Heart left ventricle (tissue), 13 donors: Measurements from ENCODE around the gene KCNK15.

Source experiments
- CTCF ChIP-seq, 12 donors: fragments of 200-600 bp; sonication (generic) in 4 of 12; IDR thresholded peaks; one replicate each; pipeline versions ENCODE4 v1.5.0 to v1.8.0; 2018 to 2022; ENCODE audit warnings: antibody characterized with exemption in 12 of 12, mild to moderate bottlenecking in 5 of 12
- POLR2A ChIP-seq, 2 donors: fragments of 450-650 bp; IDR thresholded peaks; one replicate each; pipeline ENCODE4 v1.6.1; 2017; ENCODE audit warnings: antibody characterized with exemption in 2 of 2, mild to moderate bottlenecking in 2 of 2, moderate library complexity in 2 of 2
- donor health status: ischemic (EF 13 %, LVEDD 7.1; RV severe dilation, severe dysfunction).
- donor health status: DM: no; HTN: yes; CAD: no.
- donor health status: DM: no; HTN: no; CAD: no.
- donor health status: ischemic (EF 25% LVEDD 6.9; RV normal size, moderate dysfunction).
- donor health status: ischemic (EF 25% LVEDD 5.7; RV mildly dilated, moderate dysfunction).
- donor health status: ischemic (EF 35%, LVEDD 5.7; RV mildly dilated, moderate dysfunction).
- donor health status: nonischemic (EF 11% LVEDD 7.7; RV severe dilation, severe dysfunction).
- donor health status: DM: yes; HTN: yes; CAD: no.
- donor health status: PGD.
- donor health status: ischemic (EF 29% LVEDD 5.4; RV normal size, mild dysfunction).
- donor health status: nonischemic (EF 23%, LVEDD 6.1; RV moderate dilation, normal function).

- TF ChIP-seq POLR2A (IDR thresholded peaks at IDR 0.05) (no peak), CTCF (IDR thresholded peaks at IDR 0.05) (no peak)
Observed at GRCh38 chr20:44768854-44769480, 23.3 kb downstream of the KCNK15 start.
